ENCODE data around the gene MEF2D.

MEF2D gene

DNA sequence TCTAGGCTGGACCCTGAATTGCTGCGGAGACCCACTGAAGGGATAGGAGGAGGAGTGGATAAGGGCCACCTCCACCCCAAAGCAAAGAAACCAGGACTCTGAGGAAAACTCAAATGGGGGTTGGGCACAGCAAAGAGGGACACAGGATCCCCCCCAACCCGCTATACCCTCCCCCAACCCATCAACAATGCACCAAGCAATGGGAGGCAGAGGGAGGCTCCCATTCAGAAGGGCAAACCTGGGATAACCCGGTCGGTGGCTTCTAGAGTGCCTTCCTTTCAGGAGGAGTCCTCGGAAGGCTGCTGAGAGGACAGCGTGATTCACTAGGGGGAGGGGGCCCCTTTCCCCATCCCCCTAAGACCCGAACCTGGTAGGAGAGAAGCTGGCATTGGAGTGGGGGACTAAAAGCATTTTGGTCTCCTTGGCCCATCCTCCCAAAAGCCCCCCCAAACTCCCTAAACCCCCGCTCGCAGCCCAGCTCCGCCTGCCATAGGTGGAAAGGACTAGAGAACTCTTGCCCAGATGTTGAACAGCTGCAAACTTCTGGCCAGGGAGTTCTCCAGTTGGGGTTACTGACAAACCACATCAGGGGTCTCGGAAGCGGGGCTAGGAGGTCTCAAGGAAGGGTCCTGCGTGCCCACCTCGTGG, 1.3 kb downstream of the MEF2D start:
- no peak for DNase-seq

DNA sequence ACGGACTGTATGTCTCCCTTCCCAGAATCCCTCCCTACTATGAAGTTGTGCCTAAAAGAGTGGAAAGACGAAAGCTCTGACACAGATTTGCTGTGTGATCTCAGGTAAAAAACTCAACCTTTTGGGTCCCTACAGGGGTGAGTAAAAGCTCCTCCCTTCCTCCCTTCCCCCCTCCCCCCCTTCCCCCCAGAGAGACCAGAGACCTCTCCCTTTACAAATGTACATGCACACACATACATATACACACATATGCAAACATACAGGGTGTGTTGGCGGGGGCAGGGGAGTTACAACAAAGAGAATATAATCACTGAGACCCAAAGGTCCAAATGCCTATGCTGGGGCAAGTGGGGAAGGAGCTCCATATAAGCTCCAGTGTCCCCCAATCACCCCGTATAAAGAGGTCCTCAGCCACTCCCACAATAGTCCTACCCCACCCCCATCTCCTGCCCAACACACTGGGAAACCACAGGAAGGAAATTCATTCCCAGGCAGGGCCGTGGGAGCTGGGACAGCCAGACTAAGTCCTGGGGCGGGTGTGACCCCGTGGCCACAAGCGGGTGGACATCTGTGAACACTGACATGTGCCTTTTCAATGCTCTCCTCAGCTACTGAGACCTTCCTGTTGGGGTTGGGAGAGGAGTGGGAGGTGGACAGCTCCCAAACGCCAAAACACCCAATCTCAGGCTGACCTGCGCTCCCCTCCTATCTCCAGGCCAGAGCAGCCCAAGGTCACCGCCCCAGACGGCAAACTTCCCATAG, 2.0 kb downstream of the MEF2D start:
- no peak for DNase-seq

DNA sequence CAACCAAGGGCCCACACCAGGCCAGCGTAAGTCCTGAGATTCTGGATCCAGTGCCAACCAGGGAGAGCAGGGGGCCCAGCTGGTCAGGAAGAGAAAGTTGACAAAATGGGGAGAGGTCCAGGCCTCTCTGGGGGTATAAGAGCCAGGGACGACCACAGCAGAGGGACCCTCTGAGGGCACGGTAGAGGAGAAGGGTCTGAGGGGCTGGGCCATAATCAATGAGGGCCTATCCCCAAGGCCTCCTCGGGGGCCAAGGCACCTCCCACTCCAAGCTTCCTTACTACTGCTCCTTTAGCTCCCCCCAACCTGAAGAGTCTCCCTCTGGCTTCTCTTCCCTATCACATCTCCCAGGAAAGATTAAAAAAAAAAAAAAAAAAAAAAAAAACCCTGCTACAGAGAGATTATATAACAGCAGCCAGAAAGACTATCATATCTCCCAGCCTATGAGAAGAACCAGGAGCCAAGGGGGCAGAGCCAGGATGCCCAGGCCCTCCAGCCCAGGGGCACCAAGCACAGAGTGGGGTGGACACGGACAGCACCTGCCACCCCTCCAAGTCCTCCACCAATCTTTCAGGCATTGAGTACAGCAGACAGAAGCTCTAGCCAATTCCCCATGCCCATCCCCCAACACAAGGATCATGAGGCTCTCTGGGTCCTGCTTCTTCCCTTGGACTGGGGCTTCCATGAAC, 2.7 kb downstream of the MEF2D start:
- DNase-seq = no peak

DNA sequence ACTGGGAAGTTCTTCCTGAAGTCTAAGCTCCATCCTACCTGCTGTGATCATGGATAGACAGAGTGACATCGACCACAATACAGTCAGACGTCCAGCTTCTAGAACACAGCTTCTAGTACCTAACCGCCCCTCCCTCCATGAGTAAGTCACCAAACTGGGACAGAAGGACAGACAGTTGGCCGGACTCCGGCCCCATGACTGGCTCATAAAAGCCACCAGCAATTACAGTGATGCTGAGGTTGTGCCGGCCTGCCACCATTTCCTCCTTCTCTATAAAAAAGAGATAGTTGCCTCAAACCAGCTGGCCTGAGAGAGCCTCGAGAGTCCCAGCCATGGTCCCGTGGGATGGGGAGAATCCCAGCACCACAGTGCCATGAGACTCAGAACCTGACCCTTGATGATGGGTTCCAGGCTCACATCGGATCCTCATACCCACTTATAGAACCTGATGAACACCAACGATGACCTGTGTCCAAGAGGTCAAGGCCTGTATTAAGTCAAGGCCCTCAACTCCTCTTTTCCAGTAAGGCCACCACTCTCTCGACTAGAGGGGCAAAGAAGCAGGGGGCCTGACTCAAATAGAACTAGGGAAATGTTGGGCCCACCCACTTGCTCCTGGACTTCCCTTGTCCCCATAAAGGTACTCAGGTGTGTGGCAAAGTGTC, 3.4 kb downstream of the MEF2D start:
- peak; percentile 46 for DNase-seq

DNA sequence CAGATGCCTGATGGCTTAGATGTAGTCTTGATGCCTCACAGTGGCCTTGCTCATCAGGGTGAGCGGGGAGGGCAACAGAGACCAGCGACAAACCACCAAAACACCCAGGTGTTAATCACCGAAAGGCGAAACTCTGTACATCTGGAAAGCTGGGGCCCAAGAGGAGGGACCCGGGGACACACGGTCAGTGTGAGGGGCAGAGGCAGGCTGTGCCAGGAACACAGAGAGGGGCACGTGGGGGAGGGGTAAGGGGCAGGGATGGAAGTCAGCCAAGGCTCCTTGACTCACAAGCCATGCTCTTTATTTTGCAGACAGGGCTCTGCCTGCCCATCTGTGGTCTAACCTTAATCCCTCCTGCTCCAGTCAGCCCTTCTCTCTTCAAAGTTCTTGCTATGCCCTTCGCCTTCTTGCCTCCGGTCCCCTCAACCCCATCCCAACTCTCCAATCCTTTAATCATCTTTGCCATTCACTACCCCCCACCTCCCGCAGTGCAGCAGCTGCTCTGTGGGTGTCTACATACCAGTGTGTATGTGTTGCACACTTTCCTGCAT, 4.3 kb downstream of the MEF2D start:
- no peak for DNase-seq

DNA sequence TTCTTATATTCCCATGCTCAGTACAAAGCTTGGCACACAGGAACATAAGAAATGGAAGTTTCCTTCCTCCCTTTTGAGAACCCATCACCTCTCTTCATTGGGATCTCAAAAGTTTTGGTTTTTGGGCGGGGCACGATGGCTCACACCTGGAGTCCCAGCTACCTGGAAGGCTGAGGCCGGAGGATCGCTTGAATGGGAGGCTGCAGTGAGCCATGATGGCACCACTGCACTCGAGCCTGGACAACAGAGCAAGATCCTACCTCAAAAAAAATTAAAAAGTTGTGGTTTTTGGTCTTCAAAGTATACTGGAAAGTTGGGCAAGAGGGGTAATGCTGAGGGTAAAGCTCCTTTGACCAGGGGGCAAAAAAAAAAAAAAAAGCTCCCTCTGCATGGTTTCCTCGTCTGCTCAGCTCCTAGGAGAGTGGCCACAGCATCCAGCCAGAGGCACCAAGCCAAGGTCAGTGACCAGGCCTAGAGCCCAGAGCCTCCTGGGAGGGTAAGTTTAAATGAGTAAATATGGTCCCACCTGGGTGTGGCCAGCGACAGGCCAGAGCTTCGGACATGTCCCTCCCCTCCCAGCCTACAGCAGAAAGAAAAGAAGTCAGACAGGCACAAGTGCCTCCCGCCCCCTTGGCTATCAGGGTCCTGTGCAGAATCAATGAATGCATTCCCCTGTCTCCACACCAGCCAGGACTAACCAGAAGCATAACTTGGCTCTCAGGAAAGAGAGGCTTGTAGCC, 5.0 kb downstream of the MEF2D start:
- DNase-seq = no peak

DNA sequence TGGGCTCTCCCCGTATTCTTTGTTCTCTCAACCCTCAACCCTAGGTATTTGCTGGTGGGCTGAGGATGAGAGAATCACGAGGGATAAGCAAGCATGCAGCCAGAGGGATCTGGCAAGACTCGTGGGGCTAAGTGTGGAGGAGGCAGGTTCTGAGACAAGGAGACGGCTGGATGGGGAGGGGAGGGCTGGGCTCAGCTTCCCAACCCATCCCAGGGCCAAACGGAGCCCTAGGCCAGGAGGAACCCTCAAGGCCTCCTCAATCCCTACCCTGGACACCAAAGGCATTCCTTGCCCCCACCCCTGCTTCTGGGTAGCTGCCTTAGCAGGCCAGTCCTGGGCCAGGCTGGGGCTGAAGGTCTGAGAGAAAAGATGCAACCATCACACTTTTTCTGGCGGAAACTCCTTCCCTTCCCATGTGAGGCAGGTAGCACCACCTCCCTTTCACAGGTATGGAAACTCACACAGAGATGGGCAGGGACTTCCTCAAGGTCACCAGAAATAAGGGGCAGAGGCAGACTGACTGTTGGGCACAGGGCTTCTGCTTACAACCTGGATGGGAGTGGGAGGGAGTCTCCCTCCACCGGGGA, 6.2 kb downstream of the MEF2D start:
- DNase-seq = no peak

DNA sequence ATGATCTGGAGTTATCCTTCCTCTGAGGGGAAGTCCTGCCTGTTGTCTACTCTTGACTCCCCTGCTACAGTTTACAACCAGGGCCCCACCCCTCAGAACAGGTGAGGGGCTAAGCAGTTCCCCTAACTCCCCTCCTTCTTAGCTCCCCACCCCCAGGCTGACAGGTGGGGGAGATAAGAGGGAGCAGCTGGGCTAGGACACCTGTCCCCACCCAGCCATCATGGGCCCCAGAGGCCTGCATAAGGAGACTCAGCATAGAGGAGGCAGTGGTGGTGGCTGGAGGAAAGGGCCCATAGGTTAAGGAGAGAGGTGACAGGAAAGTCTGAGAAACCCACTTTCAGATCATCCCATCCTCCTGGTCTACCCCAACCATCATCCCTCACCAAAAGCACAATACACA, 6.8 kb downstream of the MEF2D start:
- no peak for DNase-seq

DNA sequence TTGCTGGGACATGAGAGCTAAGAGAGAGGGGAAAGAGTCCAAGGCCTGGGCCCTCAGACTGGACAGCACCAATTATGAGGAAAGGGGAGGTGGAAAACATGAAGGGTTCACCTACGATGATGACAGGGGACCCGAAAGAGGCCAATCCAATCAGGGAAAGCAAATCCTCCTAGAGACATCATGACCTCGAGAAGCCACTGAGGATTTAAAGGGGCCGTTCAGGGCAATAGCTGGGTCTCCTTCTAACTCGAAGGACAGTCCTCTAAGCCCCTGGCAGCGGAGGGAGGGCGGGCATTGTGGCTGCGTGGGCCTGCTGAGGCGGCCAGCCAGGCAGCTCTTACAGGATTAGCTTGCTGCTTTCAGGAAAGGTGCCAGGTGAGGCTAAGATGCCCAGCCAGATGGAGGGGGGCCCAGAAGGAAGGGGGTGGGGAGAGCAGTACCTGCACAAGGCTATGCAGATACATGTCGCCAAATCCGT, 7.4 kb downstream of the MEF2D start:
- no peak for DNase-seq

DNA sequence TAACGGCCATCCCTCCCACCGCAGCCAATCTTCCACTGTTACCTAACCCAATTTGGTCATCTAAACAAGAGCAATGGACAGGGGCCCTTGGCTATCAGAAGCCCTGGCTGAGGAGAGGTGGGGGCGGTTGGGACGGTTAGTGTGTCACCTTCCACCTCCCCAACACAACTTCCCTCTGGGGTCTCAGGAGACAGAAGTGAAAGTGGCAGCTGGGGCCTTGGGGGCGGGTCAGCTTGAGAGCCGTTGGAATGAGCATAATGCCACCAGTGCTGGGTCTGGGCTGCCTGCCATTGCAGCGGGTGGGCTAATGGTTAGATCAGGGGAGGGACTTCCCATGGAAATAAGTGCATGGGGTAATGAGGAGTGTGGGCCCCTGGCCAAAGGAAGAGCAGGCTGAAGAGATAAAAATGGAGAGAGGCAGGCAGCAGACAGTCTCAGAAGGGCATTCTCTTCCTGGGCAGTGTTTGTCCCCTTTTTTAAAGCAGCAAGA, 7.9 kb downstream of the MEF2D start:
- peak; percentile 81 for DNase-seq

DNA sequence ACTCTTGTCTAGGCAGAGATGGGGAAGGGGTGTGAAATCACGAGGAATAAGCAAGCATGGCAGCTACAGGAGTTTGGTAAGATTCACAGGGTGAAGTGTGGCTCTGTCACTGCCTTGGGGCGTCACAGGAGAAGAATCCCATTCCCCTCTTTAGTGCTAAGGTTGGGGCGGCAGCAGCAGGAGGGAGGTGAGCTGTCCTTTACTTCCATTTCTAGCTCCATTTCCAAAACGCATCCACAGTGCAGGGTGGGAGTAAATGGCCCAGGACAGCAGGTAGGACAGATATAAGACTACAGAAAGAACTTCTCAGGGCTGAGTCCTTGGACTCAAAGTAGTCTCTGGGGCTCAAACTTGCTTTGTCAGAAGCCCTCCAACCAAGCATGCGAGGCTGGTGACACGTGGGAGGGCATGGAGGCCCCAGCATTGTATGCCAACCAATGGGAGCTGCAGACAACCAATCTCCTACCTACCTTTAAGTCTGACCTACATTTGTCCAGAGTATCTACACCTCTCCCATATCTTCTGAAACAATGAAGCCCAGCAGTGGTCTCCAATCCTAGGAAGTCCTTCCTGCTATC, 8.5 kb downstream of the MEF2D start:
- no peak for DNase-seq

DNA sequence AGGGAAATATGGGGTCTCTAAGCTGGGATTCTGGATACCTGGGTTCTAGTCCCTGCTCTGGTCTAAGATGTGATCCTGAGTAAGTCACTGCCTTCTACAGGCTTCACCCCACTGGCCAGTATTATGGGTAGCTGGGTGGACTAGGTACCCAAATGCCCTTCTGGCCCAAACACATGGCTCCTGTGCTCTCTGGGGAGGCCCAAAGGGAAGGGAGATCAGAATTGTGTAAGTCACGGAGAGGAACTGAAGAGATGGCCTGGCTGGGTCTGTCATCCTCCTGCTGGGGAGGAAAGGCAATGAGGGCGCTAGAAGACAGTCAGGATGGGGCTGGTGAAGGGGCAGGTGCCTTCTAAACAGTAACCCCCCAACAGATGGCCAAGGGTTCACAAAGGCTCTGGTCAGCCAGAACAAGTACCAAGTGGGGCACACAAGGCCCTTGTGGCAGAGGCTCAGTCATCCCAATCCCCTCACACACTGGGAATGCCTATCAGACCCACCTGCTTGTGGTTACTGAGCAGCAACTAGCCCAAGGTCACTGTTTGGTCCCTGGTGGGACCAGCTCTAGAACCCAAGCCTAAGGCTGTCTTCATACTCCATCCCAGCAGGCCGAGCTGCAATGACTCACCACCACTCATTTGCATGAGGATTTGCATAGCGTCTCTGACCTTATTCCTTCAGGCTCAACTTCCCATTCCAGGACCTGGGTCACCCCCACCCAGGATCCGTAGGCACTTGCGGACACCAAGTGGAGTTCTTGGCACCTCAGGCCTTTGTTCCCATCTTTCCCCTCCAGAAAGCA, 9.2 kb downstream of the MEF2D start:
- peak; percentile 72 for DNase-seq

DNA sequence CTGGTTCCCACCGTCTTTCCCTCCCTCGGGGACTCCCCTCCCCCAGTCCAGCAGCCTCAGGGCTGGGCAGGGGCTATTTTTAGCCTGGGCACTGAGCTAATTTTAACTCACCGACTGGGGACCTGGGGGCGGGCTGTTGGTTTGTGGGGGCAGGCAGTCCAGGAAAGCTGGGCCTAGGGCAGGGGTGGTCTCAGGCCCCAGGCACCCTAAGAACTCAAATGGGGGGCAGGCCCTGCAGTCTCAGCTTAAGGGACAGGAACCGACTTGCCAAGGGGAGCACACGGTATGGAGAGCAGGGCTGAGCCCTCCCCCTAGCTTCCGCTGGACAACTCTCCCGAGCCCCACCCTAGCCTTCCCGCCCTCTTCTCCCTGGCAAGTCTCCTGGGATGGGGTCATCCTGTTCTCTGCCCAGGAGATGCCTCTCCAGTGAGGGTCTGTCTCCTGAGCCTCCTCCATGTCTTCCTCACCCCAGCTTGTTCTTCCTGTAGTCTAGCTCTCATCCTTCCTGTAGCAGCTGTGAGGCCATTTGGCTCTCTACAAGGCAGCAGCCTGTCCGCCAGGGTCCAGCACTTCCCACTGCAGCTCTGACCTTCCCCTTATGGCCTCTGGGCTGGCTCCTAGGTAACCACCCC, 10.1 kb downstream of the MEF2D start:
- DNase-seq = peak; percentile 44

DNA sequence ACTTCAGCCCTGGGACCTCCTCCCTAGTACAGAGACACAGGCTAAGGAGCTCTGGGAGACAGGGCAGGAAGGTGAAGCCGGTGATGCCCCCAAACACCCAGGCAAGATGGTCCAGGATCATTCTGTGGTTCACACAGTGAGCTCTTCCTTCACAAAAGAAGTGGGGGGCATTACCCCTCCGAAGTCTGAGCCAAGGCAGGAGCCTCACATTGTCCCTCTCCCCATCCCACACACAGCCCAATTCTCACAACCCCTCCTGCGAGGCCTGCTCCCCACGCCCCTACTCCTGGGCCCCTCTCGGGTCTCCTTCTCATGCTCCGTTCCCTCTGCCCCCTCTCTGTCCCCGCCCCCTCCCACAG, 10.7 kb downstream of the MEF2D start:
- no peak for DNase-seq

DNA sequence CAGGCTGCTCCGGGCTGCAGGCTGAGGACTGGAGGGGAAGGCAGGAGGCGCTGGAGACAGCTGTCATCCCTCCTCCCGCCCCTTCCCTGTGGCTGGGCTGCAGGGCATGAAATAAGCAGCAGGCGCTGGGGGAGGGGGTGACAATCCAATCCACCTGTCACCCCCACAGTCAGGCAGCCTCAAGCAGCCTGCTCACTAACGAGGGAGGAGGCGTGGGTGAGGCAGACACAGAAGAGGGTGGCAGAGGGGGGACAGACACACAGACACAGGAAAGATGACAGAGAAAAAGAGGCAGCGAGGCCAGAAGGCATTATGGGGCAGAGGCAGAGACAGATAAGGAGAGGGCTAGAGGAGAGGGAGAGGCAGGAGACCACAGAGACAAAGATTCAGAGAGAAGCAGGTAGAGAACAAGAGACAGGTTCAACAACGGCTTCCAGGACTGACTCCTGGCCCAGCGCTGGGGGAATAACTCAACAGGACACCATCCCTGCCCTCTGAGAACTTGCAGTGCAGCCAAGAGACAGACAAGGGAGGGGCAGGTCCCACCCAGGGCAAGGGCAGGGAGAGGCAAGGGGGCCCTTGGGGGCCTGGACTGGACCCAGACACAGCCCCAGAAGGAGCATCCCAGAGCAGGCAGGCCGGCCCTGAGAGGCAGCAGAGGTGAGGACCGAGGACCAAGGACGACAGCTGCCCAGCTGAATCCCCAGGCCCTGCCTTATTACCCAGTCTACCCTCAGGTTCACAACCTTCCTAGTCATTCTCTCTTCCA, 11.2 kb downstream of the MEF2D start:
- no peak for DNase-seq

DNA sequence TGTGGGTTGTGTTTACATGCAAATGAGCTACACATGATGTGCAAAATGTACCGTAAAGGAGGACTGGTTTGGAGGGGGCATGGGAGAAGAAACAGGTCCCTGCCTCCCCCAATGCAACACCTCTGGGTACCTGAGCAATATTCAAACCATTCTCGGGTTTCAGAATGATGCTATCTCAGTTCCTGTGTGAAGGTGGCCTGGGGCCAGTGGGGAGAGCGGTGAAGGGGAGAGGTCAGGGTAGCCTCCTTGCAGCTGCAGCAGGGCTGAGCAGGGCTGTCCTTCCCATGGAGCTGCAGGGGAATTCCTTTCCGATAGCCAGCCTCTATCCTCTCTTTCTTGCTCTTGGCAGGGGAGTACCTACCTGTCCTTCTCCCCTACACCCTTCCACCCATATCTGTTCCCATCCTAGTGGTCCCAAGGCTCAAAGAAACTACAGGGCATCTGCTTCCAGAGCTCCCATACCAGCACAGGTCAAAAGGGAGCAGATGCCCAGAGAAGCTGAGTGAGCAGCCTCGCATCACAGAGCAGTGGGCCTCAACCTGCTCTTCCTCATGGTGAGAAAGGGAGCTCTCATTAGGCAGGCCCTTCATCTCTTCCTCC, 11.9 kb downstream of the MEF2D start:
- DNase-seq = no peak

DNA sequence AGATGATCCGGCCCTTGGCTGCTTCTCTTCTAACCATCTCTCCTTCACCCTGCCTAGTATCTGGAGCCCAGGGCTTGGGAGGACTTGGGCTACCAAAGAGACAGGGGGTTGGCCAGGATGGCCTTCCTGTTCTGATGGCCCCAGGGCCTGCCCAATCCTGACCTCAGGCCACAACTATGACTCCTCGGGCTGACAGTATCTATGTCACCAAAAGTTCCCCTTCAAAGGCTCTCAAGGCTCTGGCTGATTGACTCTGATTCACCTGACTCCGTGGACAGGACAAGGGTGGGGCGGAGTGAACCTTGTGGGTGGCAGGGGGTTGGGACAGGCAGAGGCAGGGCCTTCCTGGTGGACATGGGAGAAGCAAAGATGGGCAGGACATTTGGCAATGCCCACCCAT, 12.7 kb downstream of the MEF2D start:
- peak; percentile 80 for DNase-seq

DNA sequence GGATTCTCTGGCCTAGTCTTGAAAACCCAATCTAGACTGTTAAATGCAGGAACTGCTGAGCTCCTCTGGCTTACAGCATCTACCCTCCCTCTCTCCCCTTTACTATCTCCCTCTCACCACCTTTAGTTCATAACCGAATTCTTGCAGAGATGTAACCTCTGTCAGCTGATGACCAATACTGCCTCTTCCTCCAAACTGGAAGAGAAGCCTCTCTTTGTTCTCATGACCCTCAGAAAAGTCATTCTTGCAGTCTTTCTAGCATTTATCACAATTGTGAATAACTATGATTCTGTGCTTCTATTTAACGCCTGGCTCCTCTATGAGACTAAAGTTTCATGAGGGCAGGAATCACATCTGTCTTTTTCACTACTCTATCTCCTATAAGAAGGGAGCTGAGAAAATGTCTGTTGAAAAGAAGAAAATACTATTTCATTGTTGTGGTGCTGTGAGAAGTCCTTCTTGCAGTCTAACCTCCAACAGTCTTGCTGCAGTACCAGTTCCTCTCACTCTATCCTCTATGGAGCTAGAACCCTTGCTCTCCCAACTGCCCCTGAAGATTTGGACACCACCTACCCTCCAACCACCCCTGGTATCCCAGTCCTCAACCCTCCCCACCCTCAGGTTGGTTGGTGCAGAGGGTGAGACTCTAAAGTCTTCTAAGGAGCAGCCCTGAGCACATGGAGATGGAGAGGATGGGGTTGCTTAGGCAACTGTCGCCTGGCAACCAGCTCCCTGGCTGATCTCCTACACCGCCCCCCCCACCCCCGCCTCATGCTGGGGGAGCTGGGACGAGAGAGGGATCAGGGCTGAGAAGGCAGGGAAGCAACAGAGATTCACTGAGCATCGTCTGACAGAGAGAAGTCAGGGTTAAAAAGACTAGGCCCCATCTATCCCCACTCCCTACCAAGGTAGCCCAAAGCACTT, 13.9 kb downstream of the MEF2D start:
- DNase-seq = no peak
